T-cell (primary cell): ENCODE measurements around the gene KCNJ12. TPM values are rescaled to one million over a fixed set of nuclear protein-coding genes. Genes with fewer than 3 reads are reported as not detected.
"Not testable (repeated sequence)": the region's sequence is repeated elsewhere in the genome, so short reads cannot be mapped to it uniquely, and the experiment has no call there.

Experiments
- ATAC-seq, 4 experiments: fragments of 200-7000 bp in 3 of 4; fragments of 150-1000 bp in 1 of 4; cut with Tn5 transposase; replicated peaks in 1 of 4; 1 replicate in 3 of 4; 2 replicates in 1 of 4; pipeline ENCODE4 v1.10.0; 2021; ENCODE audit warnings: moderate library complexity in 3 of 4, mild to moderate bottlenecking in 2 of 4, moderate number of reproducible peaks in 1 of 4
- CTCF ChIA-PET, 2 donors: fragments of 300-600 bp; sonication (Branson Sonifier 250); formaldehyde crosslinking; loops; one replicate each; lab custom pipeline; 2022; ENCODE audit warnings: antibody characterized with exemption in 2 of 2; lab: Charles Lee
- POLR2A ChIA-PET, 2 donors: fragments of 300-600 bp; sonication (Branson Sonifier 250); formaldehyde crosslinking; loops; one replicate each; lab custom pipeline; 2022; ENCODE audit warnings: antibody characterized with exemption in 2 of 2; lab: Charles Lee
- DNase-seq, 35 experiments: peaks; one replicate each; pipeline versions ENCODE4 v3.0.0 to v3.0.0-alpha.2; 2013 to 2023
- H3K27ac ChIP-seq: one replicate; pipeline ENCODE4 v1.5.1; 2013; ENCODE audit warnings: low read length
- H3K27me3 ChIP-seq, 2 experiments: replicated peaks in 1 of 2; 1 replicate in 1 of 2; 2 replicates in 1 of 2; pipeline versions ENCODE4 v1.6.1 to v1.7.0; 2013; ENCODE audit warnings: low read length in 1 of 2, mixed read lengths in 1 of 2; ENCODE audit not compliant: control insufficient read depth in 2 of 2, insufficient read depth in 2 of 2; ENCODE audit errors: extremely low read depth in 1 of 2
- H3K36me3 ChIP-seq, 2 donors: 1 replicate in 1 of 2; 2 replicates in 1 of 2; pipeline versions ENCODE4 v1.6.1 to v1.7.0; 2013; ENCODE audit warnings: low read length in 1 of 2; ENCODE audit not compliant: control insufficient read depth in 2 of 2, insufficient read depth in 1 of 2; ENCODE audit errors: extremely low read depth in 1 of 2
- H3K4me1 ChIP-seq, 2 experiments: 1 replicate in 1 of 2; 2 replicates in 1 of 2; pipeline versions ENCODE4 v1.6.1 to v1.7.0; 2013; ENCODE audit warnings: low read length in 2 of 2, mixed read lengths in 1 of 2; ENCODE audit not compliant: insufficient read depth in 2 of 2, control insufficient read depth in 1 of 2; ENCODE audit errors: extremely low read depth in 1 of 2
- H3K4me3 ChIP-seq, 2 donors: 1 replicate in 1 of 2; 2 replicates in 1 of 2; pipeline versions ENCODE4 v1.5.1 to v1.7.0; 2013; ENCODE audit warnings: mild to moderate bottlenecking in 2 of 2, low read length in 1 of 2, moderate library complexity in 1 of 2; ENCODE audit not compliant: control insufficient read depth in 1 of 2; ENCODE audit errors: extremely low read depth in 1 of 2
- H3K9me3 ChIP-seq: 2 replicates; pipeline ENCODE4 v1.7.0; 2013
- H3K27ac Mint-ChIP-seq, 2 donors: one replicate each; pipeline ENCODE4 v1.8.0; 2020 to 2021; ENCODE audit warnings: mild to moderate bottlenecking in 2 of 2, mixed read lengths in 2 of 2
- H3K27me3 Mint-ChIP-seq, 2 donors: one replicate each; pipeline ENCODE4 v1.8.0; 2021 to 2022; ENCODE audit warnings: mixed read lengths in 2 of 2
- H3K36me3 Mint-ChIP-seq: one replicate; pipeline ENCODE4 v1.8.0; 2021; ENCODE audit warnings: mixed read lengths
- H3K4me1 Mint-ChIP-seq, 3 donors: one replicate each; pipeline ENCODE4 v1.8.0; 2020 to 2022; ENCODE audit warnings: mixed read lengths in 3 of 3, mild to moderate bottlenecking in 1 of 3
- H3K4me3 Mint-ChIP-seq, 3 donors: one replicate each; pipeline ENCODE4 v1.8.0; 2020 to 2022; ENCODE audit warnings: mild to moderate bottlenecking in 3 of 3, mixed read lengths in 3 of 3, moderate library complexity in 3 of 3
- H3K9me3 Mint-ChIP-seq, 3 donors: one replicate each; pipeline ENCODE4 v1.8.0; 2020 to 2022; ENCODE audit warnings: mixed read lengths in 3 of 3
- WGBS: methylation state at CpG from one replicate; pipeline ENCODE4 v1.1.5; 2013; ENCODE audit warnings: missing lambda C conversion rate; ENCODE audit not compliant: insufficient coverage; 5-methylcytosine and 5-hydroxymethylcytosine counted together
- total RNA-seq, 35 experiments: library from RNA in 6 of 35; stranded (reverse) in 6 of 35; fragments of 120-200 nt in 1 of 35; gene quantifications; one replicate each; pipeline versions ENCODE4 v1.2.1 to v1.2.4 and lab custom pipeline; 2013 to 2026

Gene KCNJ12
- total RNA-seq, 5 donors from 2014 or later (not counting 1 experiment from before 2014, with no cell fraction given) = 0.03 to 0.23 (median 0.10) TPM

GRCh38 chr17:21417349-21417748 lies 41.2 kb downstream of the KCNJ12 start:
- H3K9me3 ChIP-seq, ATAC-seq, H3K27ac ChIP-seq, H3K4me3 ChIP-seq, H3K36me3 Mint-ChIP-seq, POLR2A ChIA-PET, CTCF ChIA-PET, H3K9me3 Mint-ChIP-seq, H3K27ac Mint-ChIP-seq, DNase-seq, H3K27me3 Mint-ChIP-seq, H3K36me3 ChIP-seq: not testable (repeated sequence)
- H3K27me3 ChIP-seq = peaks cover 0 to 24% of the 10 kb centered on the region in 2 experiments
- peak overlapping the region in 1 of 3 donors; percentile 19 for H3K4me3 Mint-ChIP-seq
- H3K4me1 Mint-ChIP-seq = peaks cover 19 to 30% (median 25%) of the 10 kb centered on the region in 3 donors
- WGBS = 100% methylated on average over 4 of the region's 10 CpGs
- peaks cover 15 to 44% of the 10 kb centered on the region in 2 experiments for H3K4me1 ChIP-seq

- Mint-ChIP-seq H3K27ac (peak overlapping the region in 1 of 2 donors; percentile 34), H3K4me1 (peaks cover 22 to 30% (median 25%) of the 10 kb centered on the region in 3 donors)
Observed at GRCh38 chr17:21417921-21418320, 41.8 kb downstream of the KCNJ12 start.

GRCh38 chr17:21418446-21419298 lies 42.5 kb downstream of the KCNJ12 start:
- DNase-seq (peak in 1 of 35 experiments; percentile 11), ATAC-seq (no peak)
- 75% methylated on average over 8 of the region's 21 CpGs for WGBS
- Histone ChIP-seq H3K4me3 (peak overlapping the region in 1 of 2 donors; percentile 46), H3K9me3 (no peaks in the 10 kb centered on the region), H3K36me3 (no peaks in the 10 kb centered on the region), H3K27me3 (peaks cover 0 to 30% of the 10 kb centered on the region in 2 experiments), H3K27ac (no peak overlapping the region), H3K4me1 (peaks cover 15 to 44% of the 10 kb centered on the region in 2 experiments)
- peak overlapping the region; percentile 59 to 80 (median 75) for H3K4me3 Mint-ChIP-seq
- CTCF ChIA-PET = interaction anchor here in 1 of 2 donors (0.6 kb wide), 1 partner anchor 94 kb away, joined by 5 read pairs; no protein-coding TSS in a partner anchor
- no peaks in the 10 kb centered on the region for H3K36me3 Mint-ChIP-seq
- H3K27me3 Mint-ChIP-seq = peaks cover 0 to 2% of the 10 kb centered on the region in 2 donors
- H3K9me3 Mint-ChIP-seq = no peaks in the 10 kb centered on the region
- peak overlapping the region; percentile 75 to 80 for H3K27ac Mint-ChIP-seq
- POLR2A ChIA-PET = no interaction called here
- H3K4me1 Mint-ChIP-seq = peaks cover 22 to 30% (median 25%) of the 10 kb centered on the region in 3 donors

More at GRCh38 chr17:21417921-21418320, 41.8 kb downstream of the KCNJ12 start:
- peaks cover 0 to 27% of the 10 kb centered on the region in 2 experiments for H3K27me3 ChIP-seq
- ATAC-seq = no peak
- POLR2A ChIA-PET = no interaction called here
- CTCF ChIA-PET = no interaction called here
- peaks cover 15 to 44% of the 10 kb centered on the region in 2 experiments for H3K4me1 ChIP-seq
- peaks cover 0 to 2% of the 10 kb centered on the region in 2 donors for H3K27me3 Mint-ChIP-seq
- H3K4me3 Mint-ChIP-seq = peak overlapping the region in 1 of 3 donors; percentile 19
- H3K9me3 ChIP-seq = no peaks in the 10 kb centered on the region
- no peak overlapping the region for H3K4me3 ChIP-seq
- H3K36me3 ChIP-seq = no peaks in the 10 kb centered on the region
- H3K27ac ChIP-seq = no peak overlapping the region
- 93% methylated on average over 6 of the region's 9 CpGs for WGBS
- no peaks in the 10 kb centered on the region for H3K36me3 Mint-ChIP-seq
- DNase-seq = no peak
- no peaks in the 10 kb centered on the region for H3K9me3 Mint-ChIP-seq

- Mint-ChIP-seq H3K36me3 (no peaks in the 10 kb centered on the region), H3K4me1 (peaks cover 22 to 30% (median 25%) of the 10 kb centered on the region in 3 donors), H3K27me3 (peaks cover 0 to 2% of the 10 kb centered on the region in 2 donors), H3K9me3 (no peaks in the 10 kb centered on the region), H3K27ac (peak overlapping the region; percentile 75 to 80), H3K4me3 (peak overlapping the region; percentile 59 to 80 (median 75))
- ChIA-PET POLR2A (no interaction called here), CTCF (interaction anchor here in 1 of 2 donors (0.5 kb wide), 1 partner anchor 36 kb away, joined by 4 read pairs; no protein-coding TSS in a partner anchor)
- peak overlapping the region; percentile 39 to 46 for H3K4me3 ChIP-seq
- peak overlapping the region; percentile 69 for H3K27ac ChIP-seq
- ATAC-seq (peak; percentile 77 to 91 (median 86)), DNase-seq (peak; percentile 29 to 89 (median 71))
- 20% methylated on average over 16 of the region's 25 CpGs for WGBS
- H3K27me3 ChIP-seq = peaks cover 0 to 30% of the 10 kb centered on the region in 2 experiments
- H3K4me1 ChIP-seq = peaks cover 15 to 44% of the 10 kb centered on the region in 2 experiments
- H3K9me3 ChIP-seq = no peaks in the 10 kb centered on the region
- H3K36me3 ChIP-seq = no peaks in the 10 kb centered on the region
Observed at GRCh38 chr17:21419299-21420239, 43.4 kb downstream of the KCNJ12 start.

GRCh38 chr17:21420503-21421090 lies 44.4 kb downstream of the KCNJ12 start:
- 92% methylated on average over 8 of the region's 11 CpGs for WGBS

More at GRCh38 chr17:21420503-21421090, 44.4 kb downstream of the KCNJ12 start:
- H3K27me3 Mint-ChIP-seq, H3K9me3 Mint-ChIP-seq, H3K27ac ChIP-seq, H3K4me3 ChIP-seq, H3K27ac Mint-ChIP-seq, H3K36me3 Mint-ChIP-seq, POLR2A ChIA-PET, H3K36me3 ChIP-seq, CTCF ChIA-PET, DNase-seq, H3K9me3 ChIP-seq, ATAC-seq: not testable (repeated sequence)
- H3K4me1 ChIP-seq = peaks cover 15 to 44% of the 10 kb centered on the region in 2 experiments
- Mint-ChIP-seq H3K4me3 (peak overlapping the region in 1 of 3 donors; percentile 80), H3K4me1 (peaks cover 22 to 36% (median 25%) of the 10 kb centered on the region in 3 donors)
- H3K27me3 ChIP-seq = peaks cover 0 to 30% of the 10 kb centered on the region in 2 experiments
